GM12873 (cell line): Measurements from ENCODE around the gene ETFDH.

Source experiments
- TF ChIP-seq, protein P1 (sequence below): IDR thresholded peaks from 2 replicates; pipeline ENCODE4 v1.5.1; 2012; ENCODE audit warnings: low read depth, mild to moderate bottlenecking, moderate library complexity, low read length, control low read depth; ENCODE audit not compliant: insufficient read depth; ENCODE audit errors: missing control alignments

ETFDH gene

DNA sequence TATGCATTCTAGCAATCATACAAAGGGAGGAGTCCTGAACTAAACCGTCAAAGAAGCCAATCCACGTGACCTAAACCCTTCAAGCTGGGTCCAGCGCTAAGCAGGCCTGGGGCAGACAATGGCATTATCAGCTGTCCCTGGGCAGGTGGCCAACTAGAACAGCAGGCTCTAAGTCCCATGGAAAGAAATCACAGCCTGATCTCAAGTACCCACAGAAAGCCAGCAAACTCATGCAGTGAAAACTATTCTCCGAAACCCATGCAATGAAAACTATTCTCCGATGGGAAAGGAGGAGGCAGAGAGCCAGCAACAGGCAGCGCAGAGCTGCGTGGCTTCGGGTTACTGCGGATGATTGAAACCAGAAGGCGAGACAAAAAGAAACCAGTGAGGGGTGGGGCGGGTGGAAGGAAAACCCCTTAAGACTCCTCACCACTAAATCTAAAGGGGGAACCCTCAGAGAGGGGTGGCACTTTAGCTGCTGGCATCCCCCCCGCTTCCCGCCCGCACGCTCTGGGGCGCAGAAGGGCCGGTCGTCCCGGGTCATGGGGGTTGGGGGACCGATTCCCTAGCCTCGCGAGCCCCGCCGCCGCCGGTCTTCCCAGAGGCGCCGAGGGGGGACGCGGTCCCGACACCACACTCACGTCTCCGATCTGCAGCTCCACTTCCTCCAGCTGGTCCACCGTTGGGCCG, 976 bp upstream of the ETFDH start:
- TF ChIP-seq, protein P1, sequence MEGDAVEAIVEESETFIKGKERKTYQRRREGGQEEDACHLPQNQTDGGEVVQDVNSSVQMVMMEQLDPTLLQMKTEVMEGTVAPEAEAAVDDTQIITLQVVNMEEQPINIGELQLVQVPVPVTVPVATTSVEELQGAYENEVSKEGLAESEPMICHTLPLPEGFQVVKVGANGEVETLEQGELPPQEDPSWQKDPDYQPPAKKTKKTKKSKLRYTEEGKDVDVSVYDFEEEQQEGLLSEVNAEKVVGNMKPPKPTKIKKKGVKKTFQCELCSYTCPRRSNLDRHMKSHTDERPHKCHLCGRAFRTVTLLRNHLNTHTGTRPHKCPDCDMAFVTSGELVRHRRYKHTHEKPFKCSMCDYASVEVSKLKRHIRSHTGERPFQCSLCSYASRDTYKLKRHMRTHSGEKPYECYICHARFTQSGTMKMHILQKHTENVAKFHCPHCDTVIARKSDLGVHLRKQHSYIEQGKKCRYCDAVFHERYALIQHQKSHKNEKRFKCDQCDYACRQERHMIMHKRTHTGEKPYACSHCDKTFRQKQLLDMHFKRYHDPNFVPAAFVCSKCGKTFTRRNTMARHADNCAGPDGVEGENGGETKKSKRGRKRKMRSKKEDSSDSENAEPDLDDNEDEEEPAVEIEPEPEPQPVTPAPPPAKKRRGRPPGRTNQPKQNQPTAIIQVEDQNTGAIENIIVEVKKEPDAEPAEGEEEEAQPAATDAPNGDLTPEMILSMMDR, result no peak

DNA sequence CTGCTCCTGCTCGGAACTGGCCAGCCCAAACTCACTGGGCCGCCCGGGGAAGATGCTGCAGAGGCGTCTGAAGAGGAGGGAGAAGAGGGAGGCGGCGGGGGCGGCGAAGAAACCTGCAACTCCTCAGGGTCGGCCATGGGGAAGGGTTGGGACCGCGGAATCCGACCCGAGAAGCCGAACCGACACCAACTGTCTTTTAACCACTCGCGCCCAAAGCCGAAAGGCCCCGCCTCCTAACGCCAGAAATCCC, 506 bp upstream of the ETFDH start, which contains the start of gene C4orf46:
TSS of gene C4orf46 (minus strand) at position 223 of the 250 bp plus-strand sequence. CDS start at position 137, 86 bp downstream.
- TF ChIP-seq, protein P1, result no peak

DNA sequence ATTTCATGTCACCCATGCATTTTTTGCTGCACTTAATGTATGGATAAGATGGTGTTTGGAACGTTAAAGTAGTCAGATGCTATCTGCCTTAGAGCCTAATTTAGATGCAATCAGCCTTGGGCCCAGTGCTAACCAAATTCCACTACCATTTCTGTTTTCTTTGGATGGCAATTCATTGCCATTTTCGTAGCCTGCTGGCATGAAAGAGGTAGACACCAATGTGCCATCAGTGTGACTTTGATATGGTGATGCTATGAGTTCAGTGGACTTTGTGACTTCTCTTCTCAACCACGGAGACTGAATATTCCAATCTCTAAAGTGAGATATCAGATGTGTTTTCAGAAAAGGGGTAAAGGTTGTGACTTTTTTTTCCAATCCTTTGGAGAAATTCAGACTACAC, 1.5 kb downstream of the ETFDH start:
- TF ChIP-seq, protein P1, result no peak

DNA sequence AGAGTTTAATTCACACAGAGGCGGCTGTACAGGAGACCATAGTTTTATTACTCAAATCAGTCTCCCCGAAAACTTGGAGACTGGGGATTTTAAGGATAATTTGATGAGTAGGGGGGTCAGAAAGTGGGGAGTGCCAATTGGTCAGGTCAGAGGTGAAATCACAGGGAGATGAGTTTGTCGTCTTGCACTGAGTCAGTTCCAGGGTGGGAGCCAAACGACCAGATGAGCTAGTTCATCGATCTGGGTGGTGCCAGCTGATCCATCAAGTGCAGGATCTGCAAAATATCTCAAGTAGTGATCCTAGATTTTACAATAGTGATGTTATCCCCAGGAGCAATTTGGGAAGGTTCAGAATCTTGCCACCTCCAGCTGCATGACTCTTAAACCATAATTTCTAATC, 4.0 kb downstream of the ETFDH start:
- TF ChIP-seq, protein P1, result no peak

DNA sequence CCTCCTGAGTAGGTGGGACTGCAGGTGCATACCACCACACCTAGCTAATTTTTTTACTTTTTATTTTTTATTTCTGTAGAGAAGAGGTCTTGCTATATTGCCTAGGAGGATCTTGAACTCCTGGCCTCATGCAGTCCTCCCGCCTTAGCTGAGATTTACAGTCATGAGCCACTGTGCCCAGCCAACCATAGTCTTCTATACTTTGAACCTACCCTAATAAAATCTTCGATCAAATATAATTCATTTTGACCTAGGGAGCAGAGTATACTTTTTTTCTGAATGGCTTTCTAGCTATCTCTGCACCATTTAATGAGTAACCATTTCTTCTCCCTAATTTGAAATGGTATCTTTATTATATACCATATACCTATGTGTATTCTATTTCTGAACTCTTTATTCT, 6.7 kb downstream of the ETFDH start:
- TF ChIP-seq, protein P1, result no peak

DNA sequence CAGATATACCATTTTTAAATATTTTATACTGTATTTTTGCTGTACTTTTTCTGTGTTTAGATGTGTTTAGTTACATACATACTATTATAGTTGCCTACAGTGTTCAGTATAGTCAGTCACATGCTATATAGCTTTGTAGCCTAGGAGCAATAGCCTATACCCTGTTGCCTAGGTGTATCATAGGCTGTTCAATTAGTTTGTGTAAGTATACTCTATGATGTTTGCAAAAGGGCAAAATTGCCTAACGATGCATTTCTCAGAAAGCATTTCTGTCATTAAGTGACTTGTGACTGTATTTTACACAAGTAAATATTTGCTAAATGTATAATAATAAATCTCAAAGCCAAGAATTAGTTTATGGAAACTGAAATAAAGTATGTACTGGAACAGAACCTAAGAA, 9.5 kb downstream of the ETFDH start:
- TF ChIP-seq, protein P1, result no peak

DNA sequence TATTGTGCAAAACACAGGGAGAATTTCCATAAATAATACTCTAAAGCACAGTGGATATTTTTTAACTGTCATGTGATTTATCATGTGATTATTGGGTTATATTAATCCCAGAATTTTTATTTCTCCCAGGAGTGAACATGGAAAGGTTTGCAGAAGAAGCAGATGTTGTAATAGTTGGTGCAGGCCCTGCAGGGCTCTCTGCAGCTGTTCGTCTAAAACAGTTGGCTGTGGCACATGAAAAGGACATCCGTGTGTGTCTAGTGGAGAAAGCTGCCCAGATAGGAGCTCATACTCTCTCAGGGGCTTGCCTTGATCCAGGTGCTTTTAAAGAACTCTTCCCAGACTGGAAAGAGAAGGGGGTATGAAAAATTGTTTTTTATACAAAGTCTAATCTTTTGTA, 10.0 kb downstream of the ETFDH start:
- TF ChIP-seq, protein P1, result no peak

DNA sequence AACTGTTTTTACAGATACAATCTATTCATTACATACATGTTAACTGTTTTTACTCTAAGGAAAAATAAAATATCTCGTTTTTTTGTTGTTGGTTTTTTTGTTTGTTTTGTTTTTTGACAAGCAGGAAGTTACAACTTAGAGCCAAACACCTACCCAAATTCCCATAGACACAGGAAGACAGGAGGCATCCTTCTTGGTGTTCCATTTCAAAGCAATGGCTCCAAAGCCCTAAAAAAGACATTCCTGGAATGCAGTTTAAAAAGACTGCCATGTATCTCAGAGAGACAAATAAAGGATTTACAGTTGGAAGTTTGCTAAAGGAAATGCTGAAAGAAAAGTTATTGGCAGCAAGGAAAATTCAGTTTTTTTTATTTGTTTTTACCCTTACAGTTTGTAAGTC, 16.7 kb downstream of the ETFDH start:
- TF ChIP-seq, protein P1, result no peak
